Activated CD8-positive, alpha-beta memory T cell treated with anti-CD3 and anti-CD28 coated beads, Interleukin-2, amount 50 U/mL, for 24 hours (primary cell): ENCODE results near the gene DNASE1L1.

Experiments
- DNase-seq: peaks from one replicate; pipeline ENCODE4 v3.0.0-alpha.2; 2020; ENCODE audit errors: extremely low read depth

The DNASE1L1 gene

GRCh38 chrX:154409222-154409871, at the start of gene DNASE1L1:
Gene DNASE1L1, minus strand, starts transcription at chrX:154409254. Its CDS starts 3,686 bp downstream, at chrX:154405568.
- no peak for DNase-seq

- DNase-seq: no peak
Observed at GRCh38 chrX:154458116-154458953, 49.3 kb upstream of the DNASE1L1 start, which contains the start of gene PLXNA3. Gene PLXNA3, plus strand, starts transcription at chrX:154458281. Its CDS starts 1,903 bp downstream, at chrX:154460184.

GRCh38 chrX:154457491-154458115, 48.5 kb upstream of the DNASE1L1 start:
- no peak for DNase-seq

GRCh38 chrX:154452823-154453222, 43.8 kb upstream of the DNASE1L1 start:
- no peak for DNase-seq

GRCh38 chrX:154450312-154450711, 41.3 kb upstream of the DNASE1L1 start:
- DNase-seq: no peak

- DNase-seq: no peak
Observed at GRCh38 chrX:154449618-154450017, 40.6 kb upstream of the DNASE1L1 start.

GRCh38 chrX:154448484-154448883, 39.4 kb upstream of the DNASE1L1 start:
- DNase-seq: no peak

GRCh38 chrX:154446430-154446829, 37.4 kb upstream of the DNASE1L1 start:
- DNase-seq: no peak

GRCh38 chrX:154445776-154446175, 36.7 kb upstream of the DNASE1L1 start:
- DNase-seq: no peak

- no peak for DNase-seq
Observed at GRCh38 chrX:154444755-154445246, 35.7 kb upstream of the DNASE1L1 start.

GRCh38 chrX:154443992-154444754, 35.1 kb upstream of the DNASE1L1 start, which contains the start of gene FAM50A:
Gene FAM50A, plus strand, starts transcription at chrX:154444141. Its CDS starts 95 bp downstream, at chrX:154444236.
- no peak for DNase-seq

- DNase-seq: no peak
Observed at GRCh38 chrX:154443479-154443910, 34.4 kb upstream of the DNASE1L1 start.

GRCh38 chrX:154441984-154442707, 33.1 kb upstream of the DNASE1L1 start:
- DNase-seq: no peak

- no peak for DNase-seq
Observed at GRCh38 chrX:154441564-154441963, 32.5 kb upstream of the DNASE1L1 start.

GRCh38 chrX:154440623-154441357, 31.7 kb upstream of the DNASE1L1 start:
- DNase-seq: no peak

GRCh38 chrX:154439841-154440240, 30.8 kb upstream of the DNASE1L1 start:
- no peak for DNase-seq

- no peak for DNase-seq
Observed at GRCh38 chrX:154437971-154438893, 29.2 kb upstream of the DNASE1L1 start.

- DNase-seq: no peak
Observed at GRCh38 chrX:154436983-154437752, 28.1 kb upstream of the DNASE1L1 start, which contains the start of gene GDI1. Gene GDI1, plus strand, starts transcription at chrX:154437154. Its CDS starts 101 bp downstream, at chrX:154437255.
